ENCODE measurements around the gene DERL2. TPM values are rescaled to one million over a fixed set of nuclear protein-coding genes. Genes with fewer than 3 reads are reported as not detected.
"Not testable (repeated sequence)": the region's sequence is repeated elsewhere in the genome, so short reads cannot be mapped to it uniquely, and the experiment has no call there.

DERL2 gene
- total RNA-seq, 4 donors from 2014 or later, result 26.5 to 33.9 (median 31.7) TPM

DNA sequence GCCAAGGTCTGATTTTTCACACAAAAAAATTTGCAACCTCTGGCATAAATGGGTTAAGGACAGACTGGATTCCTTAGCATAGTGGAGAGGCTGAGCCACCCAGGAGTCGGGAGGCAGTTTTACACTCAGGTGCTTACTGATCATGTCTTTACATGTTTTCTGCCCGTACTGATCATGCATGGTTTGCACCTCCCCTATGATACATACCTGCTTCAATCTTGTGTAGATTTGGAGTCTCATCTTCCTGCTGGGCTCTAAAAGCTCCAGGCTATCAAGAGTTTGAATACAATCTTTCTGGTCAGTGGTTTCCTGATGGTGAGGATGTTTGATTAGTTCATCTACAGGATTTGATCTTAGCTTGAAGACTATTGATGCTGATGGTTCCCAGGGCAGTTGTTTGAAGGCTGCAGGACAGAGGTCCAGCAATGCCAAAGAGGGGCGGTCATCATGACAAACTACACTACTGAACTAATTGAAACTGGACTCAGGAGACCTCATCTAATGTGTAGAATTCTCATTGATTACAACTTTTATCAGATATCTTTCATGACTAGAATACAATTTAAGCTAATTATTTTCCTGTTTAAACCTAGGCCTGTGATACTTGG, 53.9 kb downstream of the DERL2 start:
- H3K27me3 ChIP-seq, result no peaks in the 10 kb centered on the region
- peaks cover 5 to 7% of the 10 kb centered on the region in 2 donors for H3K4me1 ChIP-seq
- DNase-seq, result no peak
- in situ Hi-C loops (cut with MboI; ENCODE audit: low sequenced_read_pairs in 4 of 4) (loop anchor here in 1 of 4 donors (25.0 kb wide), 1 partner anchor 195 kb away; the partner anchor contains the start of gene SCIMP), intact Hi-C loops (cut with DNase I; ENCODE audit: low total_unique reads) (no loop called here)
- H3K27ac ChIP-seq, result no peak overlapping the region
- TF ChIP-seq, protein P1, sequence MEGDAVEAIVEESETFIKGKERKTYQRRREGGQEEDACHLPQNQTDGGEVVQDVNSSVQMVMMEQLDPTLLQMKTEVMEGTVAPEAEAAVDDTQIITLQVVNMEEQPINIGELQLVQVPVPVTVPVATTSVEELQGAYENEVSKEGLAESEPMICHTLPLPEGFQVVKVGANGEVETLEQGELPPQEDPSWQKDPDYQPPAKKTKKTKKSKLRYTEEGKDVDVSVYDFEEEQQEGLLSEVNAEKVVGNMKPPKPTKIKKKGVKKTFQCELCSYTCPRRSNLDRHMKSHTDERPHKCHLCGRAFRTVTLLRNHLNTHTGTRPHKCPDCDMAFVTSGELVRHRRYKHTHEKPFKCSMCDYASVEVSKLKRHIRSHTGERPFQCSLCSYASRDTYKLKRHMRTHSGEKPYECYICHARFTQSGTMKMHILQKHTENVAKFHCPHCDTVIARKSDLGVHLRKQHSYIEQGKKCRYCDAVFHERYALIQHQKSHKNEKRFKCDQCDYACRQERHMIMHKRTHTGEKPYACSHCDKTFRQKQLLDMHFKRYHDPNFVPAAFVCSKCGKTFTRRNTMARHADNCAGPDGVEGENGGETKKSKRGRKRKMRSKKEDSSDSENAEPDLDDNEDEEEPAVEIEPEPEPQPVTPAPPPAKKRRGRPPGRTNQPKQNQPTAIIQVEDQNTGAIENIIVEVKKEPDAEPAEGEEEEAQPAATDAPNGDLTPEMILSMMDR (IDR thresholded peaks at IDR 0.05 in 4 of 5, conservative IDR thresholded peaks at IDR 0.05 in 1 of 5), result no peak
- no peak for TF ChIP-seq POLR2A (IDR thresholded peaks at IDR 0.05)
- H3K36me3 ChIP-seq, result peaks cover 0 to 94% of the 10 kb centered on the region in 2 donors
- H3K9me3 ChIP-seq, result no peaks in the 10 kb centered on the region
- ATAC-seq, result no peak
- no peak overlapping the region for H3K4me3 ChIP-seq

DNA sequence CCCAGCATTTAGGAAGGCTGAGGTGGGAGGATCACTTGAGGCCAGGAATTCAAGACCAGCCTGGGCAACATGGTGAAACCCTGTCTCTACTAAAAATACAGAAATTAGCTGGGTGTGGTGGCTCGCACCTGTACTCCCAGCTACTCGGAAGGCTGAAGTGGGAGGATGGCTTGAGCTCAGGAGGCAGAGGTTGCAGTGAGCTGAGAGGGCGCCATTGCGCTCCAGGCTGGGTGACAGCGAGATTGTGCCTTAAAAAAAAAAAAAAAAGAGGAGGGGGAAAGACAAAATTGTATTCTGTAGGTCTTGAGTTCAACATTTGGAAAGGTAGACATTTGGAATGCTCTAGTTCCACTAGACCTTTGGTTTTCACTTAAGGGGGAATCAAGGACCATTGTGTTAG, 54.7 kb downstream of the DERL2 start:
- H3K27ac ChIP-seq; ATAC-seq; intact Hi-C loops (cut with DNase I; ENCODE audit: low total_unique reads); H3K4me1 ChIP-seq; H3K27me3 ChIP-seq; DNase-seq; H3K9me3 ChIP-seq; H3K4me3 ChIP-seq: not testable (repeated sequence)
- in situ Hi-C loops (cut with MboI; ENCODE audit: low sequenced_read_pairs in 4 of 4), result loop anchor here in 1 of 4 donors (25.0 kb wide), 1 partner anchor 194 kb away; the partner anchor contains the start of gene SCIMP
- H3K36me3 ChIP-seq, result peaks cover 0 to 94% of the 10 kb centered on the region in 2 donors

GRCh38 chr17:5430413-5430999, 55.5 kb downstream of the DERL2 start:
- in situ Hi-C loops (cut with MboI; ENCODE audit: low sequenced_read_pairs in 4 of 4), result loop anchor here in 1 of 4 donors (25.0 kb wide), 1 partner anchor 193 kb away; the partner anchor contains the start of gene SCIMP
- ATAC-seq, result no peak
- Histone ChIP-seq H3K27me3 (no peaks in the 10 kb centered on the region), H3K36me3 (peaks cover 0 to 99% of the 10 kb centered on the region in 2 donors), H3K4me3 (no peak overlapping the region), H3K9me3 (no peaks in the 10 kb centered on the region), H3K27ac (no peak overlapping the region), H3K4me1 (peaks cover 0 to 5% of the 10 kb centered on the region in 2 donors)
- DNase-seq, result no peak
- intact Hi-C loops (cut with DNase I; ENCODE audit: low total_unique reads), result no loop called here
- no peak for TF ChIP-seq POLR2A (IDR thresholded peaks at IDR 0.05)
- TF ChIP-seq, protein P1 (IDR thresholded peaks at IDR 0.05 in 4 of 5, conservative IDR thresholded peaks at IDR 0.05 in 1 of 5), result no peak

- DNase-seq (no peak), ATAC-seq (no peak)
- Histone ChIP-seq H3K27me3 (no peaks in the 10 kb centered on the region), H3K27ac (no peak overlapping the region), H3K36me3 (peaks cover 0 to 99% of the 10 kb centered on the region in 2 donors), H3K4me1 (no peaks in the 10 kb centered on the region), H3K4me3 (no peak overlapping the region), H3K9me3 (no peaks in the 10 kb centered on the region)
- TF ChIP-seq, protein P1 (IDR thresholded peaks at IDR 0.05 in 4 of 5, conservative IDR thresholded peaks at IDR 0.05 in 1 of 5), result no peak
- no peak for TF ChIP-seq POLR2A (IDR thresholded peaks at IDR 0.05)
- in situ Hi-C loops (cut with MboI; ENCODE audit: low sequenced_read_pairs in 4 of 4), result loop anchor here in 1 of 4 donors (25.0 kb wide), 1 partner anchor 192 kb away; the partner anchor contains the start of gene SCIMP
- intact Hi-C loops (cut with DNase I; ENCODE audit: low total_unique reads), result no loop called here
Measured at GRCh38 chr17:5429191-5429887, 56.6 kb downstream of the DERL2 start.

DNA sequence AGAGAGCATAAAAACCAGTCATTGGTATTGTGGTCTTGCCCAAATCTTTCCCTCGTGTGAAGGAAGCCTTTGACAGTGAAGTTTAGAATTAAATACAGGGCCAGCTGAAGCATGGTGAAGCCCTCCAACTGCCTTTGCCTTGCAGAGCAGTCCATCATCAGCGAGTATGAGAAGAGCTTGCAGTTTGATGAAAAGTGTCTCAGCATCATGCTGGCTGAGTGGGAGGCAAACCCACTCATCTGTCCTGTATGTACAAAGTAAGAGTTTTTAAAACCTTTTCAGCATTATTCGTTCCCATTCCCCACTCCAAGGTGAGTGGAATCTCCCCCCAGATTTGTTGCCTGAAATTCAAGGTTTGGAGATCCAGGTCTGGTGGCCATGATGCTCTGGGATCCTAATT, 60.2 kb downstream of the DERL2 start:
- DNase-seq (no peak), ATAC-seq (no peak)
- in situ Hi-C loops (cut with MboI; ENCODE audit: low sequenced_read_pairs in 4 of 4) (loop anchor here in 1 of 4 donors (25.0 kb wide), 1 partner anchor 189 kb away; the partner anchor contains the start of gene SCIMP), intact Hi-C loops (cut with DNase I; ENCODE audit: low total_unique reads) (no loop called here)
- Histone ChIP-seq H3K9me3 (no peaks in the 10 kb centered on the region), H3K27ac (no peak overlapping the region), H3K4me1 (peaks cover 9 to 10% of the 10 kb centered on the region in 2 donors), H3K4me3 (no peak overlapping the region), H3K27me3 (no peaks in the 10 kb centered on the region), H3K36me3 (peaks cover 0 to 92% of the 10 kb centered on the region in 2 donors)
- TF ChIP-seq POLR2A (IDR thresholded peaks at IDR 0.05), result no peak
- TF ChIP-seq, protein P1 (IDR thresholded peaks at IDR 0.05 in 4 of 5, conservative IDR thresholded peaks at IDR 0.05 in 1 of 5), result no peak
